BLaER1 (cell line): Measurements from ENCODE around the gene C1orf35.

ENCODE experiments used
- H3K27ac ChIP-seq: shearing (Covaris generic); formaldehyde crosslinking; 2 replicates; pipeline ENCODE4 v1.8.1; 2022
- H3K27me3 ChIP-seq: shearing (Covaris generic); formaldehyde crosslinking; 2 replicates; pipeline ENCODE4 v1.8.1; 2022
- H3K36me3 ChIP-seq: shearing (Covaris generic); formaldehyde crosslinking; 2 replicates; pipeline ENCODE4 v1.8.1; 2022
- H3K4me1 ChIP-seq: shearing (Covaris generic); formaldehyde crosslinking; 2 replicates; pipeline ENCODE4 v1.8.1; 2022
- H3K4me2 ChIP-seq: shearing (Covaris generic); formaldehyde crosslinking; 2 replicates; pipeline ENCODE4 v1.8.1; 2022
- H3K4me3 ChIP-seq: shearing (Covaris generic); formaldehyde crosslinking; 2 replicates; pipeline ENCODE4 v1.8.1; 2022
- H3K9ac ChIP-seq: shearing (Covaris generic); formaldehyde crosslinking; 2 replicates; pipeline ENCODE4 v1.8.1; 2022
- H3K9me3 ChIP-seq: shearing (Covaris generic); formaldehyde crosslinking; 2 replicates; pipeline ENCODE4 v1.8.1; 2022
- H4K20me1 ChIP-seq: shearing (Covaris generic); formaldehyde crosslinking; 2 replicates; pipeline ENCODE4 v1.8.1; 2022
- Cebpa-rat ChIP-seq: shearing (Covaris generic); IDR thresholded peaks from 2 replicates; pipeline ENCODE4 v1.8.1; 2022

The C1orf35 gene

GRCh38 chr1:228066891-228067654 lies 36.1 kb downstream of the C1orf35 start:
- Histone ChIP-seq H3K4me1 (no peaks in the 10 kb centered on the region), H3K27me3 (peaks cover 13% of the 10 kb centered on the region; the same call in 1 of the 2 replicates), H3K4me2 (no peak overlapping the region), H3K9me3 (no peaks in the 10 kb centered on the region), H3K9ac (no peak overlapping the region), H4K20me1 (no peaks in the 10 kb centered on the region), H3K27ac (no peak overlapping the region), H3K4me3 (no peak overlapping the region), H3K36me3 (no peaks in the 10 kb centered on the region)
- no peak for TF ChIP-seq Cebpa-rat

GRCh38 chr1:228066416-228066815 lies 36.7 kb downstream of the C1orf35 start:
- no peak overlapping the region for H3K27ac ChIP-seq
- no peaks in the 10 kb centered on the region for H3K4me1 ChIP-seq
- no peak overlapping the region for H3K9ac ChIP-seq
- H3K4me2 ChIP-seq, result no peak overlapping the region
- peaks cover 13% of the 10 kb centered on the region; the same call in 1 of the 2 replicates for H3K27me3 ChIP-seq
- no peak for TF ChIP-seq Cebpa-rat
- no peaks in the 10 kb centered on the region for H3K36me3 ChIP-seq
- no peaks in the 10 kb centered on the region for H3K9me3 ChIP-seq
- no peaks in the 10 kb centered on the region for H4K20me1 ChIP-seq
- no peak overlapping the region for H3K4me3 ChIP-seq

GRCh38 chr1:228065543-228066347 lies 37.4 kb downstream of the C1orf35 start:
- no peak overlapping the region for H3K4me3 ChIP-seq
- H3K9ac ChIP-seq, result no peak overlapping the region
- H3K36me3 ChIP-seq, result no peaks in the 10 kb centered on the region
- peaks cover 15% of the 10 kb centered on the region; the same call in 1 of the 2 replicates for H3K27me3 ChIP-seq
- no peak overlapping the region for H3K27ac ChIP-seq
- no peak overlapping the region for H3K4me2 ChIP-seq
- H3K4me1 ChIP-seq, result no peaks in the 10 kb centered on the region
- H4K20me1 ChIP-seq, result no peaks in the 10 kb centered on the region
- H3K9me3 ChIP-seq, result no peaks in the 10 kb centered on the region
- TF ChIP-seq Cebpa-rat, result no peak

GRCh38 chr1:228064741-228065542 lies 38.2 kb downstream of the C1orf35 start:
- Histone ChIP-seq H3K4me2 (no peak overlapping the region), H3K36me3 (no peaks in the 10 kb centered on the region), H3K9me3 (no peaks in the 10 kb centered on the region), H3K27ac (no peak overlapping the region), H3K4me1 (no peaks in the 10 kb centered on the region), H4K20me1 (no peaks in the 10 kb centered on the region), H3K4me3 (no peak overlapping the region), H3K27me3 (peaks cover 15% of the 10 kb centered on the region; the same call in 1 of the 2 replicates), H3K9ac (no peak overlapping the region)
- TF ChIP-seq Cebpa-rat, result no peak

GRCh38 chr1:228064296-228064695 lies 38.8 kb downstream of the C1orf35 start:
- H3K9ac ChIP-seq, result no peak overlapping the region
- H3K27ac ChIP-seq, result no peak overlapping the region
- no peaks in the 10 kb centered on the region for H3K4me1 ChIP-seq
- H3K27me3 ChIP-seq, result peaks cover 15% of the 10 kb centered on the region; the same call in 1 of the 2 replicates
- no peak overlapping the region for H3K4me2 ChIP-seq
- no peaks in the 10 kb centered on the region for H3K9me3 ChIP-seq
- no peak overlapping the region for H3K4me3 ChIP-seq
- no peak for TF ChIP-seq Cebpa-rat
- H4K20me1 ChIP-seq, result no peaks in the 10 kb centered on the region
- no peaks in the 10 kb centered on the region for H3K36me3 ChIP-seq

- peaks cover 15% of the 10 kb centered on the region; the same call in 1 of the 2 replicates for H3K27me3 ChIP-seq
Measured at GRCh38 chr1:228063251-228064191, 39.6 kb downstream of the C1orf35 start.

GRCh38 chr1:228062812-228063211 lies 40.3 kb downstream of the C1orf35 start:
- no peak overlapping the region for H3K4me3 ChIP-seq
- no peak overlapping the region for H3K4me2 ChIP-seq
- no peak overlapping the region for H3K9ac ChIP-seq
- no peaks in the 10 kb centered on the region for H3K36me3 ChIP-seq
- no peak for TF ChIP-seq Cebpa-rat
- H4K20me1 ChIP-seq, result no peaks in the 10 kb centered on the region
- H3K9me3 ChIP-seq, result no peaks in the 10 kb centered on the region
- no peak overlapping the region for H3K27ac ChIP-seq
- H3K4me1 ChIP-seq, result no peaks in the 10 kb centered on the region
- H3K27me3 ChIP-seq, result peaks cover 15% of the 10 kb centered on the region; the same call in 1 of the 2 replicates

More at GRCh38 chr1:228063251-228064191, 39.6 kb downstream of the C1orf35 start:
- Histone ChIP-seq H3K4me1 (no peaks in the 10 kb centered on the region), H3K36me3 (no peaks in the 10 kb centered on the region), H3K9ac (no peak overlapping the region), H3K9me3 (no peaks in the 10 kb centered on the region), H3K27ac (no peak overlapping the region), H3K4me2 (no peak overlapping the region), H4K20me1 (no peaks in the 10 kb centered on the region), H3K4me3 (no peak overlapping the region)
- TF ChIP-seq Cebpa-rat, result no peak

GRCh38 chr1:228062085-228062791 lies 40.9 kb downstream of the C1orf35 start:
- peaks cover 13% of the 10 kb centered on the region; the same call in 1 of the 2 replicates for H3K27me3 ChIP-seq

More at GRCh38 chr1:228062085-228062791, 40.9 kb downstream of the C1orf35 start:
- TF ChIP-seq Cebpa-rat, result no peak
- Histone ChIP-seq H3K27ac (no peak overlapping the region), H3K4me2 (no peak overlapping the region), H3K9ac (no peak overlapping the region), H3K36me3 (no peaks in the 10 kb centered on the region), H4K20me1 (no peaks in the 10 kb centered on the region), H3K4me3 (no peak overlapping the region), H3K9me3 (no peaks in the 10 kb centered on the region), H3K4me1 (no peaks in the 10 kb centered on the region)
